ENCODE data around the gene HAUS3. TPM values are rescaled to one million over a fixed set of nuclear protein-coding genes. Genes with fewer than 3 reads are reported as not detected.

Gene HAUS3
- total RNA-seq, 4 donors from 2014 or later, result 9.9 to 14.1 (median 11.3) TPM

- DNase-seq (ENCODE audit: extremely low spot score), result no peak
- no peaks in the 10 kb centered on the region for H3K27me3 ChIP-seq
- peaks cover 21 to 29% (median 25%) of the 10 kb centered on the region in 4 donors for H3K4me1 ChIP-seq
- no peak overlapping the region for H3K4me3 ChIP-seq
- intact Hi-C loops (cut with DNase I), result no loop called here
- H3K9me3 ChIP-seq, result no peaks in the 10 kb centered on the region
- no peak overlapping the region for H3K27ac ChIP-seq (replicated peaks in 1 of 4)
- WGBS, result 78% methylated on average over 7 of the region's 12 CpGs
- TF ChIP-seq POLR2A (IDR thresholded peaks at IDR 0.05; ENCODE audit: low read depth) (no peak), POLR2AphosphoS5 (IDR thresholded peaks at IDR 0.05) (no peak), EP300 (IDR thresholded peaks at IDR 0.05) (no peak), CTCF (IDR thresholded peaks at IDR 0.05) (no peak)
- peaks cover 0 to 26% (median 16%) of the 10 kb centered on the region in 4 donors for H3K36me3 ChIP-seq
Measured at GRCh38 chr4:2269618-2270163, 27.8 kb upstream of the HAUS3 start.

- DNase-seq (ENCODE audit: extremely low spot score), result no peak
- H3K4me3 ChIP-seq, result no peak overlapping the region
- 70% methylated on average over 4 of the region's 6 CpGs for WGBS
- H3K9me3 ChIP-seq, result no peaks in the 10 kb centered on the region
- H3K27me3 ChIP-seq, result no peaks in the 10 kb centered on the region
- H3K4me1 ChIP-seq, result peaks cover 21 to 34% (median 28%) of the 10 kb centered on the region in 4 donors
- H3K36me3 ChIP-seq, result peaks cover 0 to 25% (median 16%) of the 10 kb centered on the region in 4 donors
- intact Hi-C loops (cut with DNase I), result no loop called here
- no peak for TF ChIP-seq POLR2AphosphoS5 (IDR thresholded peaks at IDR 0.05)
- no peak for TF ChIP-seq EP300 (IDR thresholded peaks at IDR 0.05)
- no peak for TF ChIP-seq POLR2A (IDR thresholded peaks at IDR 0.05; ENCODE audit: low read depth)
- no peak for TF ChIP-seq CTCF (IDR thresholded peaks at IDR 0.05)
- H3K27ac ChIP-seq (replicated peaks in 1 of 4), result no peak overlapping the region
Measured at GRCh38 chr4:2269206-2269531, 27.2 kb upstream of the HAUS3 start.

- no peak for TF ChIP-seq POLR2A (IDR thresholded peaks at IDR 0.05; ENCODE audit: low read depth)
- TF ChIP-seq POLR2AphosphoS5 (IDR thresholded peaks at IDR 0.05), result no peak
- TF ChIP-seq EP300 (IDR thresholded peaks at IDR 0.05), result no peak
- no peak for TF ChIP-seq CTCF (IDR thresholded peaks at IDR 0.05)
- Histone ChIP-seq H3K27ac (replicated peaks in 1 of 4) (no peak overlapping the region), H3K27me3 (no peaks in the 10 kb centered on the region), H3K4me1 (peaks cover 23 to 40% (median 30%) of the 10 kb centered on the region in 4 donors), H3K9me3 (no peaks in the 10 kb centered on the region), H3K4me3 (no peak overlapping the region), H3K36me3 (peaks cover 0 to 21% (median 14%) of the 10 kb centered on the region in 4 donors)
- no peak for DNase-seq (ENCODE audit: extremely low spot score)
- WGBS, result 93% methylated on average over 21 of the region's 22 CpGs
- intact Hi-C loops (cut with DNase I), result no loop called here
Measured at GRCh38 chr4:2268357-2269205, 26.7 kb upstream of the HAUS3 start.

GRCh38 chr4:2267841-2268240 lies 25.9 kb upstream of the HAUS3 start:
- H3K4me3 ChIP-seq, result no peak overlapping the region
- WGBS, result 92% methylated on average over 6 of the region's 12 CpGs

GRCh38 chr4:2267320-2267811 lies 25.4 kb upstream of the HAUS3 start:
- TF ChIP-seq CTCF (IDR thresholded peaks at IDR 0.05), result no peak
- TF ChIP-seq POLR2AphosphoS5 (IDR thresholded peaks at IDR 0.05), result no peak
- no peak for TF ChIP-seq POLR2A (IDR thresholded peaks at IDR 0.05; ENCODE audit: low read depth)
- no peak for TF ChIP-seq EP300 (IDR thresholded peaks at IDR 0.05)
- H3K27ac ChIP-seq (replicated peaks in 1 of 4), result no peak overlapping the region
- no peaks in the 10 kb centered on the region for H3K27me3 ChIP-seq
- H3K4me3 ChIP-seq, result no peak overlapping the region
- WGBS, result 94% methylated on average over 5 of the region's 18 CpGs
- intact Hi-C loops (cut with DNase I), result no loop called here
- peaks cover 0 to 17% (median 13%) of the 10 kb centered on the region in 4 donors for H3K36me3 ChIP-seq
- DNase-seq (ENCODE audit: extremely low spot score), result no peak
- peaks cover 32 to 52% (median 41%) of the 10 kb centered on the region in 4 donors for H3K4me1 ChIP-seq
- no peaks in the 10 kb centered on the region for H3K9me3 ChIP-seq

More at GRCh38 chr4:2267841-2268240, 25.9 kb upstream of the HAUS3 start:
- Histone ChIP-seq H3K27ac (replicated peaks in 1 of 4) (no peak overlapping the region), H3K27me3 (no peaks in the 10 kb centered on the region), H3K4me1 (peaks cover 30 to 47% (median 37%) of the 10 kb centered on the region in 4 donors), H3K9me3 (no peaks in the 10 kb centered on the region), H3K36me3 (peaks cover 0 to 21% (median 13%) of the 10 kb centered on the region in 4 donors)
- intact Hi-C loops (cut with DNase I), result no loop called here
- TF ChIP-seq POLR2A (IDR thresholded peaks at IDR 0.05; ENCODE audit: low read depth), result no peak
- no peak for DNase-seq (ENCODE audit: extremely low spot score)
